Gastroesophageal sphincter (tissue), 3 donors: ENCODE data around the gene TLK2.
"Not testable (repeated sequence)": the region's sequence is repeated elsewhere in the genome, so short reads cannot be mapped to it uniquely, and the experiment has no call there.

Source experiments
- EP300 ChIP-seq: sonication (generic); formaldehyde crosslinking; IDR thresholded peaks from one replicate; pipeline ENCODE4 v1.6.1; 2017; ENCODE audit warnings: antibody characterized with exemption, mild to moderate bottlenecking
- POLR2A ChIP-seq, 2 donors: fragments of 450-650 bp; IDR thresholded peaks; one replicate each; pipeline ENCODE4 v1.6.1; 2017; ENCODE audit warnings: antibody characterized with exemption in 2 of 2, mild to moderate bottlenecking in 2 of 2, moderate library complexity in 1 of 2
- POLR2AphosphoS5 ChIP-seq: sonication (generic); formaldehyde crosslinking; IDR thresholded peaks from one replicate; pipeline ENCODE4 v1.6.1; 2017; ENCODE audit warnings: antibody characterized with exemption
- TF ChIP-seq, protein P1 (sequence below), 4 experiments: fragments of 200-600 bp in 2 of 4; fragments of 450-650 bp in 2 of 4; sonication (generic) in 1 of 4; IDR thresholded peaks; one replicate each; pipeline ENCODE4 v1.5.1; 2017 to 2019; ENCODE audit warnings: antibody characterized with exemption in 4 of 4, mild to moderate bottlenecking in 2 of 4, moderate library complexity in 2 of 4

- not testable (repeated sequence) for TF ChIP-seq POLR2A (IDR thresholded peaks at IDR 0.05); POLR2AphosphoS5; EP300
- TF ChIP-seq, protein P1, sequence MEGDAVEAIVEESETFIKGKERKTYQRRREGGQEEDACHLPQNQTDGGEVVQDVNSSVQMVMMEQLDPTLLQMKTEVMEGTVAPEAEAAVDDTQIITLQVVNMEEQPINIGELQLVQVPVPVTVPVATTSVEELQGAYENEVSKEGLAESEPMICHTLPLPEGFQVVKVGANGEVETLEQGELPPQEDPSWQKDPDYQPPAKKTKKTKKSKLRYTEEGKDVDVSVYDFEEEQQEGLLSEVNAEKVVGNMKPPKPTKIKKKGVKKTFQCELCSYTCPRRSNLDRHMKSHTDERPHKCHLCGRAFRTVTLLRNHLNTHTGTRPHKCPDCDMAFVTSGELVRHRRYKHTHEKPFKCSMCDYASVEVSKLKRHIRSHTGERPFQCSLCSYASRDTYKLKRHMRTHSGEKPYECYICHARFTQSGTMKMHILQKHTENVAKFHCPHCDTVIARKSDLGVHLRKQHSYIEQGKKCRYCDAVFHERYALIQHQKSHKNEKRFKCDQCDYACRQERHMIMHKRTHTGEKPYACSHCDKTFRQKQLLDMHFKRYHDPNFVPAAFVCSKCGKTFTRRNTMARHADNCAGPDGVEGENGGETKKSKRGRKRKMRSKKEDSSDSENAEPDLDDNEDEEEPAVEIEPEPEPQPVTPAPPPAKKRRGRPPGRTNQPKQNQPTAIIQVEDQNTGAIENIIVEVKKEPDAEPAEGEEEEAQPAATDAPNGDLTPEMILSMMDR (IDR thresholded peaks at IDR 0.05): not testable (repeated sequence)
These were observed 20.2 kb downstream of the TLK2 start for GRCh38 chr17:62498796-62499195.
